G401 (cell line): ENCODE results near the gene APOA5. TPM values are rescaled to one million over a fixed set of nuclear protein-coding genes. Genes with fewer than 3 reads are reported as not detected.

ENCODE experiments used
- DNase-seq: peaks from one replicate; pipeline ENCODE4 v3.0.0-alpha.2; 2015; ENCODE audit warnings: low spot score
- in situ Hi-C: cut with HindIII; loops from 2 replicates; pipeline ENCODE4 v1.10.0; 2016; ENCODE audit warnings: low sequenced_read_pairs, mixed read lengths
- total RNA-seq: library from RNA; depleted of rRNA; stranded (reverse); fragments of >200 nt; shearing (Covaris generic); gene quantifications from 2 replicates; pipeline ENCODE4 v1.2.3, GENCODE V29; 2014

The APOA5 gene
- total RNA-seq, 1 experiment from 2014 or later, result not detected

DNA sequence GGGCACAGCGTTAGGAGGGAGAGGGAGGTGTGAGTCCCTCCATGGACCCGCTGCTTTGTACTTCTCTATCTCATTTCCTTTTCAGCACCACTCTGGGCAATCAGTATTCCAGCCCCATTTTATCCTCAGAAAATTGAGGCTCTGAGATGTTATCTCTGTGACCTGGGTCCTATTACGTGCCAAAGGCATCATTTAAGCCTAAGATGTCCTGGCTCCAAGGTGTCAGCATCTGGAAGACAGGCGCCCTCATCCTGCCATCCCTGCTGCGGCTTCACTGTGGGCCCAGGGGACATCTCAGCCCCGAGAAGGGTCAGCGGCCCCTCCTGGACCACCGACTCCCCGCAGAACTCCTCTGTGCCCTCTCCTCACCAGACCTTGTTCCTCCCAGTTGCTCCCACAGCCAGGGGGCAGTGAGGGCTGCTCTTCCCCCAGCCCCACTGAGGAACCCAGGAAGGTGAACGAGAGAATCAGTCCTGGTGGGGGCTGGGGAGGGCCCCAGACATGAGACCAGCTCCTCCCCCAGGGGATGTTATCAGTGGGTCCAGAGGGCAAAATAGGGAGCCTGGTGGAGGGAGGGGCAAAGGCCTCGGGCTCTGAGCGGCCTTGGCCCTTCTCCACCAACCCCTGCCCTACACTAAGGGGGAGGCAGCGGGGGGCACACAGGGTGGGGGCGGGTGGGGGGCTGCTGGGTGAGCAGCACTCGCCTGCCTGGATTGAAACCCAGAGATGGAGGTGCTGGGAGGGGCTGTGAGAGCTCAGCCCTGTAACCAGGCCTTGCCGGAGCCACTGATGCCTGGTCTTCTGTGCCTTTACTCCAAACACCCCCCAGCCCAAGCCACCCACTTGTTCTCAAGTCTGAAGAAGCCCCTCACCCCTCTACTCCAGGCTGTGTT, 37.2 kb upstream of the APOA5 start:
- in situ Hi-C loops, result no loop called here
- no peak for DNase-seq

DNA sequence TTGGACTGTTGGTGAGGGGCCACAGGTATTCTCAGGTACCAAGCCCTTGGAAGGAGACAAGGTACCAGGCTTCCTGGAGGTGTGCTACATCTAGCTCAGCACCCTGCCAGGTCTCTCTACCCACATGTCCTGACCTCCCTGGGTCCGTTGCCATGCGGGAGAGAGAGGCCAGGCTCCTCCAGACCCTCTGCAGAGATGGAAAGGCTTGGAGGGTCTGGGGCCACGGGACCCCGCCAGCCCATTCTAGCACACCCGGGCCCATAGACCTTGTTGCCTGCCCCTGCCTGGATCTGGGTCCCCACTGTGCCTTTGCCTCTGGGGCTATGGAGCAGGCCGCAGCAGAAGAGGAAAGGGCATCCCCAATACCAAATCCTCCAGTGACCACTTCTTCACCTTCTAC, 35.8 kb upstream of the APOA5 start:
- DNase-seq, result no peak
- in situ Hi-C loops, result no loop called here

DNA sequence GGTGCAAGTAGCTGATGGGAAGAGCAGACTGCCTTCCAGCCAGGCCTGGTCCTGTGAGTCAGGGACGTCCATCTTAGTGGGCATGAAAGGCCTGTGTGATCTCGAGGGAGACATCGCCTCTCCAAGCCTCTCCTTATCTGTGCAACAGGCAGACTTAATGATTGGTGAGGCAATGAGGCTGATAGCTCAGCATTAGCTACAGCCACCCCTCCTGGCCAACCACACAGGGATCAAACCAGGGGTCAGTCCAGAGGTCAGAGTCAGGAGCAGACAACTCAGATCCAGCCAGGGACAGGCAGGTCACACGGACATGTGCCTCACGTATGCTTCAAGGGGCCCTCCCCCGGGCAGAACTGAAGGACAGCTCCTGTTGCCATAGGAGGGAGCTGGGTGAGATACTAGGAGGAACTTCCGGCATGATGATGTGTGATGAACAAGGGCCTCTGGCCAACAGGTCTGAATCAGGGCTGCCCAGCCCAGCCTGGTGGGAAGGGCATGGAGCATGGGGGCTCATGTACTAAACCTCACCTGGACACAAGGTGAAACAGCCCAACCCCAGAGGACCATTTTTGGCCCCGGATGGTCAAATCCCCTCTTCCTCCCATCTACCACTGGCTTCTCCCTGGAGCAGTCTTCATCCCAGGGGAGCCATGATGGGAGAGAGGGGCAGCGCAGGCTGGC, 35.2 kb upstream of the APOA5 start:
- in situ Hi-C loops, result no loop called here
- DNase-seq, result no peak

DNA sequence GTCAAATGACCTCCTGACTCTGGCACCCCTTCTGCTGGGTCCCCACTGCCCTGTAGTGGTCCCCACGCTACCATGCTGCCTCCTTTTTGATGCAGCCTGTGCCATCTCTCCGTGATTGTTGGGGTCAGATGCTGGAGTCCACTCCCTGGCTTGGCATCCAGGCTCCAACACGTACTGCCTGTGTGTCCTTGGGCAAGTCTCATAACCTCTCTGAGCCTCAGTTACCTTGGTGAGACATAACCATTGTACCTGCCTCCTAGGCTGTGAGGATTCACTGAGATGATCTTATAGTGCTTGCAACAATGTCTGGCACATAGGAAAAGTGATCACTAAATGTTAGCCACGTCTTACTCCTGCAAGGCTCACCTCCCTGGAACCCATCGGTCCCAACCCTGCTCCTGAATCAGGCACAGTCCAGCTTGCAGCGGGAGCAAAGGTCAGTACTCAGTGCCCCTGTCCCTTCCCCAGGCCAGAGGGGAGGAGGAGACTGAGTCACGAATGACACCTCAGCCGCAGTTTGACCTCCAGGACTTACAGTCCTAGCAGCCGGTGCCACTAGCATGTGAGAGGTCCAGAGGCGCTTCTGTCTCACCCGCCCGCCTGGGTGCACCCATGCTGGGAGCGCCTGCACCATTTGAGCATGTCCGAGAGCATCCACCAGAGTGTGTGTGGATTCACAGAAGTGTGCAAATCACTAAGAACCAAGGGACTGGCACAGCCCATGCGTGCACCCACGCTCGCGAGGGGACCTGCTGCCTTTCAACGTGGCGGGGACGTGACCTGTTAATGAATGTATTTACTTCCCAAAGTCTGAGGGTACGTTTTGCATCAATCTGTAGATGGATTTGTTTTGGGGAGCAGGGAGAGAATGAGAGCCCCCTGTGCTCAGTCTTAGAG, 34.4 kb upstream of the APOA5 start:
- DNase-seq, result no peak
- in situ Hi-C loops, result no loop called here

DNA sequence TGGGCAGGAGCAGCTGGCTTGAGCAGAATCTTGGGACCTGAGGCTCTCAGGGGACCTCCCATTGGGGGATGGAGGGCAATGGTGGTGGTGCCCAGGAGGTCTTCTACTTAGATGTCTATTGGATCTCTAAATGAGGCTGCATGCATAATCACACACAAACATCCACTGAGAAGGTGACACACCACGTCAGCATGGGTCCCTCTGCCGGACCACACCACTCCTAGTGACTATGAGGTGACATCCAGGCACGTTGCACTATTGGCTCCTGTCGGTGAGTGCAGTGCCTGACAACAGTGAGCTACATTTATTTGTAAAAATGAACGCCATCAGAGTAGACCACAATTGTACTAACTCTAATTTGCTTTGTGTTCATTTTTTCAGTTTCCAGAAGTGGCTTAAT, 33.8 kb upstream of the APOA5 start:
- in situ Hi-C loops, result no loop called here

DNA sequence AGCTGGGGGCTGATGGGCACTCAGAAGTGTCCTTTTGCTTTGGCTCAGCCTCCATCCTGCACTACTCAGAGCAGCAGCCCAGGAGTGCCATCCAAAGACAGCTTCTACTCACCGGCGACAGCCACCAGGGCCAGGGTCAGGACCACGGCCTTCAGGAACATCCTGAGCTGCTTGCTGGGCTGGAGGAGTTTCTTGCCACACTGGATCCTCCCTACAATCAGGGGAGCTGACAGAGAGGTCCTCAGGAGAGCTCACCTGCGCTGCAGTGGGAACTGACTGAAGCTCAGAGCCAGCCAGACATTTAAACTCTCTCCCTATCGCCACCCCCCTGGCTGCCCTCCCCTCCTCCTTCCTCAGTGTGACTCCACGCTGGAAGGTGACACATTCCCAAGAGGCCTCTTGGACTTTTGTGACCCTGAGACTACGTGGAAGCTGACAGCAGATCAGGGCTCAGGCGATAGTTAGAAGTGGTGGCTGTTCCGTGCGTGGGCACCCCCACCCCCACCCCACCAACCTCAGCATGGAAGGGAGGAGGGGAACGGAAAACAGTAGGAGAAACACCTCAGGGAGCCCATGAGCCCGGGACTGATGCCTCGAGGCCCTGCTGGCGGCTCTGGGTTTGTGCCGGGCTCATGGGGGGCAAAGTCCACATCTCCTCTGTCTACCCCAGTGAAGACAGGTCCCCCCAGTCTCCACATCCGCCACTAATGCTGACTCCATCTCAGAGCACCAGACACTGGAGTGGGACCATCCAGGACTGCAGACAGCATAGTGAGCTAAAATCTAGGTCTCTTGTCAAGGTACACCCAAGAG, 31.6 kb upstream of the APOA5 start, which contains the start of gene APOA4:
TSS of gene APOA4 (minus strand) at position 274 of the 813 bp plus-strand sequence. CDS start at position 161, 113 bp downstream.
- DNase-seq, result no peak

More for the DNA sequence above, 33.8 kb upstream of the APOA5 start:
- DNase-seq, result no peak

DNA sequence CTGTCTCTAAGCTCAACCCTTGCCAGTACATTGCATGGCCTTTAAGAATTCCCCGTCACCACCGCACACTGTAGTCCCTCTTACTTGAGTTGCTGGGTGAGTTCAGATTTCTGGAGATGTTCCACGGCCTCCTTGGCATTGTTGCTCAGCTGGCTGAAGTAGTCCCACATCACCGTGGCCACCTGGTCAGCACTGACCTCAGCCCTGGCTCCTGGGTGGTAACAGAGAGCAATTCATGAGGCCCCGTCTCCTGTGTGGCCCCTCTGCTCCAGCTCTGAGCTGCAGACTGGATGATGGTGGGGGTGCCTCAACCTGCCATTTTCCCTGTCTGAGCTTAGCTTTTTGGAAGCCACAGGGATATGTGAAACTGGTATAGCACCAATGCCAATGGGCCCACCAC, 30.9 kb upstream of the APOA5 start:
- no peak for DNase-seq
- in situ Hi-C loops, result no loop called here

More for the DNA sequence above, 31.6 kb upstream of the APOA5 start, which contains the start of gene APOA4:
- in situ Hi-C loops, result no loop called here

DNA sequence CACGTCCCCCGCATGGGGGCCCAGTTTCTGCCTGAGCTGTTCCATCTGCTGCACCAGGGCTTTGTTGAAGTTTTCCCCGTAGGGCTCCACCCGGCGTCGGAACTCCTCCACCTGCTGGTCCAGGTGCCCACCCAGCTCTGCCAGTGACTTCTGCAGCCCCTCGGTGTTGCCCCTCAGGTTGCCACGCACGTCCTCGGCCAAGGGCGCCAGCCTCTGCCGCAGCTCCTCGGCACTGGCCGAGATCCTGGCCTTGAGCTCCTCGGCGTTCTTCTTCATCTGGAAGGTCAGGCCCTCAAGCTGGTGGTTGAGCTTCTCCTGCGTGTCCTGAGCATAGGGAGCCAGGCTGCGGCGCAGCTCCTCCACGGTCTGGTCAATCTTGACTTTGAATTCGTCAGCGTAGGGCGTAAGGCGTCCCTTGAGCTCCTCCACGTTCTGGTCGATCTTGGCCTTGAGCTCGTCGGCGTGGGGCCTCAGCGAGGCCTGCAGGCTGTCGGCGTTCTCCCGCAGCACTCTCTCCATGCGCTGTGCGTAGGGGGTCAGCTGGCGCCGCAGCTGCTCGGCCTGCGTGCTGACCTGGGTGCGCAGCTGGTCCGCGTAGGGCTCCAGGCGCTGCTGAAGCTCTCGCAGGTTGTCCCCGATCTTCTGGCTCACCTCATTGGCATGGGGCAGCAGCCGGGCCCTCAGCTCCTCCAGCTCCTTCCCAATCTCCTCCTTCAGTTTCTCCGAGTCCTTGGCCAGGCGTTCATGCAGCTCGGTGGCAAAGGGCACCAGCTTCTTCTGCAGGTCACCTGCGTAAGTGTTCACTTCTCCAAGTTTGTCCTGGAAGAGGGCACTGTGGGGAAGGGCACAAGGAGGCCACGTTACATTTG, 29.6 kb upstream of the APOA5 start:
- in situ Hi-C loops, result no loop called here
- no peak for DNase-seq

DNA sequence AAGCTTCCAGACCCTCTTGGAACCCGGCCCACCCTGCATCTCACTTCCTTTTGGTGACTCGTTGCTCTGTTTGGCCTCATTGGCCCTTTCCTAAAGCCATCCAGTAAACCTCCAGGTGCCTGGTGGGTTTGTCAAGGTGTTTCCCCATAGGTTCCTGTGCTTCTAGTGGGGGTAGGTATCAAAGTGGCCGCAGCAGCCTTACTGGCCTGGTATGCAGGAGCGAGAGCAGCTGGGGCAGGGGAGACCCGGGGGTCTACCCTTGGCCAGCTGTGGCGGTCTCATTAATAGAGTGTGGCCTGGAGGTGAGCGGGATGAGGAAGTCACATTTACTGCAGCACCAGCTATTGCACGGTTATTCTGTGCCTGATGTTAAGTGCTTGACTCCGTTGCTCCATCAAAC, 27.4 kb upstream of the APOA5 start:
- in situ Hi-C loops, result no loop called here
- no peak for DNase-seq

DNA sequence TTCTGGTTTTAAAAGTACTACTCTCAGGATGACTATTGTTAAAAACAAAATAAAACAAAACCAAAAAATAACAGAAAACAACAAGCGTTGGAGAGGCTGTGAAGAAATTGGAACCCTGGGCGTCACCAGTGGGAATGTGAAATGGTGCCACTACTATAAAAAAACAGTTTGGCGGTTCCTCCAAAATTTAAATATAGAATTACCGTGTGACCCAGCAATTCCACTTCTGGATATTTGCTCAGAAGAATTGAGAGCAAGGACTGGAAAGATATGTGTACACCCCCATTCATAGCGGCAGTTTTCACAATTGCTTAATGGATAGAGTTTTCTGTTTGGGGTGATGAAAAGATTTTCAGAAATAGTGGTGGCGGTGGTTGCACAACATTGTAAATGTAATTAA, 22.8 kb upstream of the APOA5 start:
- in situ Hi-C loops, result no loop called here

DNA sequence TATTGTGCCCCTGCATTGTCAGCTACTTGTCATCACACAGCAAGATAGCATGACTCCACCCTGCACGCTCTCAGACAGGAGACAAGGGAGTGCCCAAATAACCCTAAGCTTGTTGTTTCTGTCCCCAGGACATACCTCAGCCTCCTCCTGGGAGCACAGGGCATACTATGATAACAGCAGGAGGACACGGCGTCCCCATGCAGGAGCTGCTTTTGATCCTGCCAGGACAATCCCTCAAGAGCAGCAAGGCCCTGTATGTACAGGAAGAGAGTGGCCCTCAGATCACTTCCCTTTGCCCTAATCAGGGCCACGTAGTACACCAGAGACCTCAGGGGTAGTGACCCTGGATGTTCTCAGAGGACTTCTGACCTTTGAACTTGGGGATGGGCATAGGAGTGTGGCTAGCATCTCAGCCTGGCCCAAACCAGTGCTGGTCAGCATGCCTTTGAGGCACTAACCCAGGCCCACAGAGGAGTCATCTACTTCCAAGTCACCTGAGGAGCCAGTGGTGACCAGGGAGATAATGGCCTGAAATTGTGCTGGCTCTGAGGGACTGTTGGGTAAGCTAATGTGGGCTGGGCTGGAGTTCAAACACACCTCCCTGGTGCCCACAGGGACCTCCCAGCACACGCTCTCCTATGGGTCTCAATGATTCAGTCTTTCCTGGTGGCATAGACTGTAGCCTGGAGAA, 22.2 kb upstream of the APOA5 start:
- in situ Hi-C loops, result no loop called here
- DNase-seq, result no peak

More for the DNA sequence above, 22.8 kb upstream of the APOA5 start:
- DNase-seq, result no peak

DNA sequence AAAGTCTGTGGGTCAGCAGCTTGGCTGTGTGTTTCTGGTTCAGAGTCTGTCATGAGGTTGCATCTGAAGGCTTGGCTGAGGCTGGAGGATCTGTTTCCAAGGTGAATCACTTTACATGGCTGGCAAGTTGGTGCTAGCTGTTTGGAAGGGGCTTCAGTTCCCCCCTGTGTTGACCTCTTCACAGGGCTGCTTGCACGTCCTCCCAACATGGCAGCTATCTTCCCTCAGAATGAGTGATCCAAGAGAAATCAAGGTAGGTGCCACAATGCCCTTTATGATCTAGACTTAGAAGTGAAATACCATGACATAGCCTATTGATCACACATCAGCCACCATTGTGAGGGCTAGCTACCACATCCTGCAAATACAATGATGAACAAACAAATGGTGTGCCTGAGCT, 21.5 kb upstream of the APOA5 start:
- DNase-seq, result no peak
- in situ Hi-C loops, result no loop called here

DNA sequence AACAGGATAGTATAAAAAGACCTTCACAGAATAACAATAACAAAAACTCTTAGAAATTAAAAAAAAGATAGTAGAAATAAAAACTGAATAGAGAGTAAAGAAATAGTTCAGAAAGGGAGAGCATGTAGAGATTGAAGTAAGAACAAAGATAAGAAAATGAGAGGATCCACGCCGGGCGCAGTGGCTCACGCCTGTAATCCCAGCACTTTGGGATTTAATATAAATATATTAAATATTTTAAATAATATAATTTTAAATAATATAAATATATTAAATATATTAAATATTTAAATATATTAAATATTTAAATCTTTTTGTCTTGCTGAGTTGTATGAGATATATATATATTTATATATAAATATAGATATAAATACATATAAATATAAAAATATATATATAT, 20.4 kb upstream of the APOA5 start:
- in situ Hi-C loops, result no loop called here
- no peak for DNase-seq

DNA sequence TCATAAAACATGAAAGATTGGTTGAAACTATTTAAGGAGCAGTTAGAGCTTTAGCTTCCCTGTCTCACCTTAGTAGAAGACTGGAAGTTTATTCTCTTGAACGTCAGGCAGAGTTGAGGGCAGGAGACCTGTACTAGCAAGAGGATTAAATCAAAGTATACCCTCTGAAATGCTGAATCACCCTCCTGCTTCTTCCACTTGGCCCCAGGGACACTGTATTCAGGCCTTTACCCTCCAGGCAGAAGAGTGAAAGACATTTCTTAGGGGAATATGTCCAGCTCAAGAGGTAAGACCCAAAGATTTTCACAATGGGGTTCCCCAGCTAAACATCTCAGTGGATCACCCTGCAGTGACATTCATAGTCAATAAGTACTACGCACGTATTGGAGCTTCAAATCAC, 19.5 kb upstream of the APOA5 start:
- in situ Hi-C loops, result no loop called here
- DNase-seq, result no peak

DNA sequence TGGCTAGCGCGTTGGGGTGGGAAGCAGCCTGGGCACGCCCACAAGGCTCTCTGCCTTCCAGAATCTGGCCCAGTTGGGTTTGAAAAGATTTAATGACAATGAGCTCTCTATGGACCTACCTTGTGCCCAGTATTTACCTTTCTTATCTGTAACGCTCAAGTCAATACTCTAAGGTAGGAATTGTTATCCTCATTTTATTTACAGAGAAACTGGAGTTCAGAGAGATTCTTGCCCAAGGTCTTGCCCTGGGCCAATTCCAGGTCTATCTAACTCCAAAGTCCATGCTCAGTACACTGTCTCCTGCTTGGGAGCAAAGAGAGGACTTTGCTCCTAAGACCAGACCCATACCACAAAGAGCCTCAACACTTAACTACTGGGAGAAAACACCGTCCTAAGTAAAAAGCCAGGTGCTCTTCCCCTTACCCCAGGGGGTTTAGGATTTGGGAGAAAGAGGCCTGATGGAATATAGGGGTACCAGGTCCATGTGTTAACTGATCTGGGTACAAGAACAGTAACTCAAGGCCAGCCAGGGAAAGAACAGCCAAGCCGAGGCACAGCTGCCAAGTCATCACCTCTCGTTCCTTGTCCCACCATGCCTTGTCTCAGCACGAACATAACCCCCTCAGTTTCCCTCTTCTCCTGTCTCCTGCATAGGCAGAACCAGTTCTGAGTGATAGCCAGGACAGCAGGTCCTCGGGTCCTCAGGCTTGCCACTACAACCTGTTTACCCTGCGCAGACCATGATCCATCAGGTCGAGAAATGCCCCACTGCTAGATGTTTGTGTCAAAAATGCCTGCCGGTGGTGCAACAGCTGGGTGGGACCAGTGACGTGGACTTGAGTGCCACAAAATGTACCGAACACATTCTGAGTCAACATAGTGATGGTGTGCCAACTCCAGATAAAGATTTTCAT, 16.8 kb upstream of the APOA5 start:
- no peak for DNase-seq
- in situ Hi-C loops, result no loop called here

DNA sequence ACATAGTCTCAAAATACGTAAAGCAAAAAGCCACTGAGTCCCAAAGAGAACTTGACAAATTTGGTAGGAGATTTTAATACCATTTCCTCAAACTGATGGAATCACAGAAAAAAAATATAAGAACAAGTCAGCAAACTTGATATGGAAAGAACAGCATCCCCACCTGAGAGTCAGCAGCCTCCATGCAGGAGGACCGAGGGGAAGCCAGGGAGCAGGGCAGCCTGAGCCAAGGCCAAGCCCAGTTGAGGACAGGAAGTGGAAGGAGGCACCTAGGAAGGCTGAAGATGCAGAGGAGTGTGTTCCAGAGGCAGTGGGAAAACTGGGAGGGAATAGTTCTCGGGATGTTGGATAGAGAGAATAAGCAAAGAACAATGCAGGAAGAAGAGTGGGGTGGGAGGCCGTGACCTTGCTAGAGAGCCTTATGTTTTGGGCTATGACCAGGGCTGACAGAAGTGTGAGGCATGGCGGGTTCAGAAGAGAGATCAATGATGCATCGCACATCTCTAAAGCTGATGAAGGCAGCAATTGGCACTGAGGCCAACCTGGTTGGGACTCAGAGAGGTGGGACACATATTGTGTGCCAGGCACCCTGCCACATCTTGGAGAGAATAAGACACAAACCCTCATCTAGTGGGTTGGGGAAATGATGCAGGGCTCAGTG, 16.1 kb upstream of the APOA5 start:
- no peak for DNase-seq
- in situ Hi-C loops, result no loop called here
